Measurements from ENCODE around the gene SH2D3C. TPM values are rescaled to one million over a fixed set of nuclear protein-coding genes. Genes with fewer than 3 reads are reported as not detected.

SH2D3C gene
- total and polyA plus RNA-seq, 4 experiments from 2014 or later, result 8.7 to 51.5 (median 46.0) TPM

DNA sequence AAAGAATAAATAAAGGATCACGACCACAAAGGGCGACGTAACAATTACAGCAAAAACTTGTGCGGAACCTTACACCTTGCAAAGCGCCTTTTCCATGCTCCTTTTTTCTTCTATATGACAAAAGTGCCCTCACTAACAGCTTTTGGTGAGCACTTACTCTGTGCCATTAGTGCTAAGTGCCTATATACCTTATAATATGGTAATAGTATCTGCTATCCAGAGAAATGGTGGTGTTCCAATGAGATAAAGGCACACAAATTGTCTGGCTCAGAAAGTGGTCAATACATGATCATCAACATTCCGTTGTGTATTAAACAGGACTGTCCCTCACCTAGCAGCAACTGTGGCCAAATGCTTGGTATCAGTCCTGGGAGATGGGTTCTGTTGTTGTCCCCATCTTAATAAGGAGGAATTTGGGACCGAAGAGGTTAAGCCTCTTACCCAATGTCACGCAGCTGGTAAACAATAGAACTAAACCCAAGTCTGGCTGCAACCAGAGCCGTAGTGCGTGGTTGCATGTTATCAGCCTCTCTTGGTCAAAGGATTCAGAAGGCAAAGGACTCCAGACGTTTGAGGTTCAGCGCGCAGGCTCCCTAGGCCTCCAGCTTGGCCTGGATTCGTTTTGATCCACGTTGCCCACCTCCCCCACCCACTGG, 42.8 kb downstream of the SH2D3C start:
- intact Hi-C loops (cut with micrococcal nuclease), result loop anchor here (1.0 to 10.0 kb wide), 12 partner anchors 20 to 511 kb away; partner anchors contain the start of genes LRSAM1, PTGES2, PTRH1 and RPL12
- POLR2A ChIA-PET (ENCODE audit: partially characterized antibody), result interaction anchor here (0.6 to 4.1 kb wide), 32 partner anchors 9 to 1362 kb away, joined by 3 to 81 read pairs (median 6); partner anchors contain the start of genes CDK9, FPGS, LRSAM1 and PTRH1
- Histone ChIP-seq H3K4me3 (ENCODE audit: low read length in 2 of 2) (no peak overlapping the region), H3K27ac (ENCODE audit: low read depth, low read length) (peak overlapping the region; percentile 80), H3K4me1 (ENCODE audit: insufficient read depth, low read length) (peaks cover 18% of the 10 kb centered on the region), H3K27me3 (ENCODE audit: insufficient read depth, low read length) (no peaks in the 10 kb centered on the region), H3K9me3 (ENCODE audit: control insufficient read depth in 1 of 2, low read length in 2 of 2) (no peaks in the 10 kb centered on the region), H3K36me3 (ENCODE audit: insufficient read depth, low read length) (peaks cover 28% of the 10 kb centered on the region)
- Mint-ChIP-seq H3K9me3 (peaks cover 0 to 2% (median 0%) of the 10 kb centered on the region in 8 donors), H3K4me3 (peak overlapping the region; percentile 85 to 98 (median 92)), H3K27me3 (no peaks in the 10 kb centered on the region), H3K36me3 (peaks cover 10 to 30% of the 10 kb centered on the region in 2 donors), H3K27ac (peak overlapping the region; percentile 88 to 99 (median 97)), H3K4me1 (peaks cover 7 to 27% (median 18%) of the 10 kb centered on the region in 4 donors)
- no peak for DNase-seq
- CTCF ChIA-PET (ENCODE audit: partially characterized antibody), result interaction anchor here (0.9 to 6.1 kb wide), 36 partner anchors 8 to 300 kb away, joined by 3 to 85 read pairs (median 8); partner anchors contain the start of genes CDK9, CFAP157, PIP5KL1 and PTRH1

DNA sequence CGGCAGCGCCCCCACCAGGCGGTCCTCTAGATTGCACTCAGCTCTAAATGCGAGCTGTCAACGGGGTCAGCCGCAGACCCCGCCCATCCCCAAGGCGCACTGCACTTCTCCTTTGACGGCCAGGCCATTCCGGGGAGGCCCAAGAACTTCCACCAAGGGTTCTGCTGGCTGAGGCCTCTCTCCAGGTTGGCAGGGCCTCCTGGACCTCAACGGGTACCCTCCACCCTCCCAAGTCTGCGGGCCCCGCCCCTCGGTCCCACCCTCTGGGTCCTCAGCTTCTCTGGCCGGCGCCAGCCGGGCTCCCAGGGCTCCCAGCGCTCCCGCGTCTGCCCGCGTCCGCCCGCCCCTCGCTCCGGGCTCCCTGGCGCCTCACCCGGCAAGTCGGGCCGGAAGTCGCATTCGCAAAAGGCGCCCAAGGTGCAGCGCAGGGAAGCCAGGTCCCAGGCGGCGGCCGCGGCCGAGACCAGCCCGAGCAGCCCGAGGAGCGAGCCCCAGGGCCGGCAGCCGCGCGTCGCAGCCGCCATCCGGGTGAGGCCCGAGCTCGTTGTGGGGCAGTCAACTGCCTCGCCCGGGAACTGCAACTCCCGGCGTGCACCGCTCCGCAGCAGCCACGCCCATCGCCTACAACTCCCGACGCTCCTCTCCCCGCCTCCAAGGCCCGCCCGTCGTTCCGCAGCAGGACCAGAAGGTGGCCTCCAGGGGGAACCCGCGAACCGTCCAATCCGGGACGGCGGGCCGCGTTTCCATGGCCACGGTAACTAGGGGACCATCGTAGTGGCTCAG, 43.5 kb downstream of the SH2D3C start, which contains the start of gene TOR2A:
TOR2A (minus strand) TSS at position 548 of the 783 bp plus-strand sequence; CDS start at position 524, 24 bp downstream.
- Mint-ChIP-seq H3K27ac (peak within 1 kb of the TSS; percentile 88 to 99 (median 97)), H3K9me3 (peaks cover 0 to 2% (median 0%) of the 10 kb centered on the region in 8 donors), H3K4me3 (peak within 1 kb of the TSS; percentile 85 to 98 (median 92)), H3K27me3 (no peaks in the 10 kb centered on the region), H3K4me1 (peaks cover 7 to 27% (median 18%) of the 10 kb centered on the region in 4 donors), H3K36me3 (peaks cover 10 to 31% of the 10 kb centered on the region in 2 donors)
- ChIA-PET CTCF (ENCODE audit: partially characterized antibody) (interaction anchor here (0.6 to 6.1 kb wide), 57 partner anchors 9 to 520 kb away, joined by 3 to 85 read pairs (median 5); partner anchors contain the start of genes CDK9, CFAP157, FPGS and PIP5KL1), POLR2A (ENCODE audit: partially characterized antibody) (interaction anchor here (0.6 to 4.1 kb wide), 45 partner anchors 10 to 367 kb away, joined by 3 to 81 read pairs (median 4); partner anchors contain the start of genes CDK9, CFAP157, FPGS and LRSAM1)
- Histone ChIP-seq H3K36me3 (ENCODE audit: insufficient read depth, low read length) (peaks cover 21% of the 10 kb centered on the region), H3K4me3 (ENCODE audit: low read length in 2 of 2) (peak within 1 kb of the TSS; percentile 30 to 74), H3K4me1 (ENCODE audit: insufficient read depth, low read length) (peaks cover 18% of the 10 kb centered on the region), H3K9me3 (ENCODE audit: control insufficient read depth in 1 of 2, low read length in 2 of 2) (no peaks in the 10 kb centered on the region), H3K27ac (ENCODE audit: low read depth, low read length) (peak within 1 kb of the TSS; percentile 80), H3K27me3 (ENCODE audit: insufficient read depth, low read length) (no peaks in the 10 kb centered on the region)
- DNase-seq, result peak; percentile 98 to 100 (median 99)
- intact Hi-C loops (cut with micrococcal nuclease), result loop anchor here (1.0 to 10.0 kb wide), 14 partner anchors 20 to 510 kb away; partner anchors contain the start of genes LRSAM1, PTGES2, PTRH1 and RPL12

GRCh38 chr9:127734247-127734746, 44.2 kb downstream of the SH2D3C start:
- peak overlapping the region; percentile 83 to 93 (median 88) for H3K4me3 Mint-ChIP-seq
- CTCF ChIA-PET (ENCODE audit: partially characterized antibody), result interaction anchor here (0.8 to 6.1 kb wide), 49 partner anchors 9 to 520 kb away, joined by 3 to 85 read pairs (median 6); partner anchors contain the start of genes CDK9, CFAP157, PTRH1 and SH2D3C
- peaks cover 0 to 2% (median 0%) of the 10 kb centered on the region in 8 donors for H3K9me3 Mint-ChIP-seq
- H3K36me3 Mint-ChIP-seq, result peaks cover 9 to 29% of the 10 kb centered on the region in 2 donors
- intact Hi-C loops (cut with micrococcal nuclease), result loop anchor here (1.0 to 10.0 kb wide), 5 partner anchors 27 to 509 kb away; partner anchors contain the start of genes LRSAM1, PTGES2 and RPL12
- Histone ChIP-seq H3K27me3 (ENCODE audit: insufficient read depth, low read length) (no peaks in the 10 kb centered on the region), H3K4me1 (ENCODE audit: insufficient read depth, low read length) (peaks cover 18% of the 10 kb centered on the region), H3K27ac (ENCODE audit: low read depth, low read length) (peak overlapping the region; percentile 80), H3K36me3 (ENCODE audit: insufficient read depth, low read length) (peaks cover 16% of the 10 kb centered on the region), H3K4me3 (ENCODE audit: low read length in 2 of 2) (peak overlapping the region; percentile 30 to 74), H3K9me3 (ENCODE audit: control insufficient read depth in 1 of 2, low read length in 2 of 2) (no peaks in the 10 kb centered on the region)
- H3K27me3 Mint-ChIP-seq, result no peaks in the 10 kb centered on the region
- peaks cover 7 to 27% (median 18%) of the 10 kb centered on the region in 4 donors for H3K4me1 Mint-ChIP-seq
- POLR2A ChIA-PET (ENCODE audit: partially characterized antibody), result interaction anchor here (0.6 to 4.1 kb wide), 36 partner anchors 10 to 366 kb away, joined by 3 to 81 read pairs (median 6); partner anchors contain the start of genes CDK9, CFAP157, FPGS and LRSAM1
- peak in 1 of 5 donors; percentile 15 for DNase-seq
- H3K27ac Mint-ChIP-seq, result peak overlapping the region; percentile 87 to 92 (median 90)

GRCh38 chr9:127733614-127734013, 44.9 kb downstream of the SH2D3C start:
- no peaks in the 10 kb centered on the region for H3K27me3 ChIP-seq (ENCODE audit: insufficient read depth, low read length)
- Mint-ChIP-seq H3K4me1 (peaks cover 7 to 27% (median 18%) of the 10 kb centered on the region in 4 donors), H3K9me3 (peaks cover 0 to 2% (median 0%) of the 10 kb centered on the region in 8 donors), H3K27ac (peak overlapping the region; percentile 30 to 90 (median 74)), H3K27me3 (no peaks in the 10 kb centered on the region), H3K4me3 (peak overlapping the region in 4 of 8 donors; percentile 29 to 93 (median 58)), H3K36me3 (peaks cover 7 to 24% of the 10 kb centered on the region in 2 donors)
- H3K36me3 ChIP-seq (ENCODE audit: insufficient read depth, low read length), result peaks cover 14% of the 10 kb centered on the region
- no peak overlapping the region for H3K4me3 ChIP-seq (ENCODE audit: low read length in 2 of 2)
- no peak overlapping the region for H3K27ac ChIP-seq (ENCODE audit: low read depth, low read length)
- ChIA-PET POLR2A (ENCODE audit: partially characterized antibody) (interaction anchor here (1.1 to 4.1 kb wide), 6 partner anchors 16 to 143 kb away, joined by 3 to 81 read pairs (median 22); partner anchors contain the start of genes CDK9, PTRH1 and TTC16), CTCF (ENCODE audit: partially characterized antibody) (interaction anchor here (1.1 to 6.1 kb wide), 12 partner anchors 10 to 230 kb away, joined by 3 to 85 read pairs (median 10); partner anchors contain the start of genes CDK9, PTRH1 and TTC16)
- H3K4me1 ChIP-seq (ENCODE audit: insufficient read depth, low read length), result peaks cover 18% of the 10 kb centered on the region
- intact Hi-C loops (cut with micrococcal nuclease), result loop anchor here (1.0 to 10.0 kb wide), 5 partner anchors 26 to 509 kb away; partner anchors contain the start of genes LRSAM1, PTGES2 and RPL12
- DNase-seq, result no peak
- no peaks in the 10 kb centered on the region for H3K9me3 ChIP-seq (ENCODE audit: control insufficient read depth in 1 of 2, low read length in 2 of 2)

DNA sequence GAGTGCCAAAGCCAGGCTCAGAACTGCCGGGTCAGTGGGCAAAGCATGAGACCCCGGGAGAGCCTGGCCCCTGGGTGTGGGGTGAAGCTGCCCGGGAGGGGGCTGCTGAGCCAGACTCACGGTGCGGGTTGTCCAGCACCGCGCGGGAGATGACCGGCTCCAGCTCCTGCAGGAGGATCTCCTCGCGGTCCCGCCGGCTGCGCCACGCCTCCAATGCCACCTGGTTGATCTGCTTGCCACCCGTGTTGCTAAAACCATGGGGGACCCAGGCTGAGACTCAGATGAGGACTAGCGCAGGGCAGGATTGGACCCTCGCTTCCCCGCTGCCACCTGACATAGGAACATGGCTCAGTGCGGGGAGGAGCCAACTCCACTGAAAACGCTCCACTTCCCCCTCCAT, 46.0 kb downstream of the SH2D3C start:
- H3K27ac ChIP-seq (ENCODE audit: low read depth, low read length), result no peak overlapping the region
- H3K27ac Mint-ChIP-seq, result no peak overlapping the region
- DNase-seq, result peak in 1 of 5 donors; percentile 14
- intact Hi-C loops (cut with micrococcal nuclease), result loop anchor here (10.0 kb wide), 2 partner anchors 392 to 508 kb away; partner anchors contain the start of gene PTGES2
- ChIA-PET POLR2A (ENCODE audit: partially characterized antibody) (interaction anchor here (0.9 to 3.8 kb wide), 3 partner anchors 15 to 53 kb away, joined by 3 to 39 read pairs (median 3); partner anchors contain the start of genes CDK9, PTRH1 and TTC16), CTCF (ENCODE audit: partially characterized antibody) (interaction anchor here (1.1 to 6.1 kb wide), 5 partner anchors 9 to 189 kb away, joined by 3 to 85 read pairs (median 4); no protein-coding TSS in a partner anchor)
- H3K4me1 ChIP-seq (ENCODE audit: insufficient read depth, low read length), result peaks cover 18% of the 10 kb centered on the region
- H3K4me1 Mint-ChIP-seq, result peaks cover 7 to 27% (median 18%) of the 10 kb centered on the region in 4 donors
- H3K27me3 Mint-ChIP-seq, result no peaks in the 10 kb centered on the region
- H3K9me3 Mint-ChIP-seq, result peaks cover 0 to 2% (median 0%) of the 10 kb centered on the region in 8 donors
- H3K36me3 Mint-ChIP-seq, result peaks cover 0 to 15% of the 10 kb centered on the region in 2 donors
- peak overlapping the region in 1 of 8 donors; percentile 21 for H3K4me3 Mint-ChIP-seq
- no peak overlapping the region for H3K4me3 ChIP-seq (ENCODE audit: low read length in 2 of 2)
- H3K27me3 ChIP-seq (ENCODE audit: insufficient read depth, low read length), result no peaks in the 10 kb centered on the region
- no peaks in the 10 kb centered on the region for H3K9me3 ChIP-seq (ENCODE audit: control insufficient read depth in 1 of 2, low read length in 2 of 2)
- peaks cover 6% of the 10 kb centered on the region for H3K36me3 ChIP-seq (ENCODE audit: insufficient read depth, low read length)

GRCh38 chr9:127731938-127732337, 46.5 kb downstream of the SH2D3C start:
- no peak overlapping the region for H3K27ac ChIP-seq (ENCODE audit: low read depth, low read length)
- peaks cover 18% of the 10 kb centered on the region for H3K4me1 ChIP-seq (ENCODE audit: insufficient read depth, low read length)
- ChIA-PET CTCF (ENCODE audit: partially characterized antibody) (interaction anchor here (1.3 to 6.1 kb wide), 4 partner anchors 24 to 190 kb away, joined by 4 to 85 read pairs (median 36); no protein-coding TSS in a partner anchor), POLR2A (ENCODE audit: partially characterized antibody) (interaction anchor here (0.9 to 1.2 kb wide), 3 partner anchors 39 to 281 kb away, joined by 3 read pairs; partner anchors contain the start of genes LRSAM1 and RPL12)
- peaks cover 0 to 12% of the 10 kb centered on the region in 2 donors for H3K36me3 Mint-ChIP-seq
- no peak overlapping the region for H3K4me3 Mint-ChIP-seq
- peaks cover 6% of the 10 kb centered on the region for H3K36me3 ChIP-seq (ENCODE audit: insufficient read depth, low read length)
- H3K27me3 ChIP-seq (ENCODE audit: insufficient read depth, low read length), result no peaks in the 10 kb centered on the region
- H3K4me1 Mint-ChIP-seq, result peaks cover 7 to 24% (median 18%) of the 10 kb centered on the region in 4 donors
- peaks cover 0 to 2% (median 0%) of the 10 kb centered on the region in 8 donors for H3K9me3 Mint-ChIP-seq
- no peaks in the 10 kb centered on the region for H3K9me3 ChIP-seq (ENCODE audit: control insufficient read depth in 1 of 2, low read length in 2 of 2)
- no peak for DNase-seq
- no peak overlapping the region for H3K4me3 ChIP-seq (ENCODE audit: low read length in 2 of 2)
- H3K27ac Mint-ChIP-seq, result peak overlapping the region in 1 of 7 donors; percentile 29
- intact Hi-C loops (cut with micrococcal nuclease), result loop anchor here (10.0 kb wide), 2 partner anchors 393 to 507 kb away; partner anchors contain the start of gene PTGES2
- no peaks in the 10 kb centered on the region for H3K27me3 Mint-ChIP-seq

Measured in CD4-positive, alpha-beta memory T cell (primary cell).